DMS53 treated with DMSO at 0.1 percent for 48 hours (cell line): ENCODE measurements around the gene MBD1.
"Not testable (repeated sequence)": the region's sequence is repeated elsewhere in the genome, so short reads cannot be mapped to it uniquely, and the experiment has no call there.

Source experiments
- DNase-seq: peaks from one replicate; lab custom pipeline; 2025; ENCODE audit not compliant: unreplicated experiment; lab: John Stamatoyannopoulos, UW

MBD1 gene

GRCh38 chr18:50297621-50298442 is 16.5 kb upstream of the MBD1 start:
- DNase-seq: peak; percentile 87

- no peak for DNase-seq
These were observed 11.7 kb upstream of the MBD1 start for GRCh38 chr18:50293039-50293438.

- no peak for DNase-seq
These were observed 7.8 kb upstream of the MBD1 start for GRCh38 chr18:50289108-50289443.

GRCh38 chr18:50288348-50289107 is 7.2 kb upstream of the MBD1 start:
- not testable (repeated sequence) for DNase-seq

GRCh38 chr18:50287441-50288347 is 6.4 kb upstream of the MBD1 start, which contains the start of gene CXXC1:
CXXC1 (minus strand) TSS chr18:50287692; CDS start chr18:50287589, 103 bp downstream.
- peak; percentile 100 for DNase-seq

GRCh38 chr18:50287028-50287440 is 5.7 kb upstream of the MBD1 start:
- no peak for DNase-seq

- no peak for DNase-seq
These were observed 5.2 kb upstream of the MBD1 start for GRCh38 chr18:50286391-50287027.

GRCh38 chr18:50285631-50286321 is 4.5 kb upstream of the MBD1 start:
- DNase-seq: no peak

- no peak for DNase-seq
These were observed 3.7 kb upstream of the MBD1 start for GRCh38 chr18:50285071-50285470.

GRCh38 chr18:50284255-50284885 is 3.0 kb upstream of the MBD1 start:
- DNase-seq: no peak

- DNase-seq: no peak
These were observed 2.3 kb upstream of the MBD1 start for GRCh38 chr18:50283469-50284209.

- no peak for DNase-seq
These were observed 1.4 kb upstream of the MBD1 start for GRCh38 chr18:50282521-50283335.

GRCh38 chr18:50281972-50282520 is 723 bp upstream of the MBD1 start:
- no peak for DNase-seq

GRCh38 chr18:50280707-50281294 is 522 bp downstream of the MBD1 start:
- DNase-seq: no peak

- DNase-seq: no peak
These were observed 1.6 kb downstream of the MBD1 start for GRCh38 chr18:50279752-50280151.

GRCh38 chr18:50277942-50278341 is 3.4 kb downstream of the MBD1 start:
- DNase-seq: peak; percentile 13

- no peak for DNase-seq
These were observed 4.9 kb downstream of the MBD1 start for GRCh38 chr18:50276452-50276851.
